Testis (tissue), 3 donors: Measurements from ENCODE around the gene C4orf51. TPM values are rescaled to one million over a fixed set of nuclear protein-coding genes. Genes with fewer than 3 reads are reported as not detected.

Experiments used
- DNase-seq: peaks from one replicate; pipeline ENCODE4 v3.0.0-alpha.2; 2019
- H3K27ac ChIP-seq, 2 donors: fragments of 200-600 bp; sonication (generic); one replicate each; pipeline ENCODE4 v1.5.1; 2019
- H3K27me3 ChIP-seq: fragments of 200-600 bp; sonication (generic); one replicate; pipeline ENCODE4 v1.5.1; 2019
- H3K36me3 ChIP-seq: fragments of 200-600 bp; sonication (generic); one replicate; pipeline ENCODE4 v1.5.1; 2017; ENCODE audit warnings: low read depth; ENCODE audit errors: missing control alignments
- H3K4me1 ChIP-seq: fragments of 200-600 bp; sonication (generic); one replicate; pipeline ENCODE4 v1.5.1; 2019
- H3K4me3 ChIP-seq, 2 donors: fragments of 200-600 bp; sonication (generic); one replicate each; pipeline ENCODE4 v1.5.1; 2017 to 2019
- H3K9me3 ChIP-seq: fragments of 200-600 bp; sonication (generic); one replicate; pipeline ENCODE4 v1.5.1; 2017
- CTCF ChIP-seq, 3 experiments: fragments of 450-650 bp in 2 of 3; fragments of 200-600 bp in 1 of 3; sonication (generic) in 1 of 3; IDR thresholded peaks; one replicate each; pipeline ENCODE4 v1.5.1; 2016 to 2019; ENCODE audit warnings: antibody characterized with exemption in 3 of 3, mild to moderate bottlenecking in 2 of 3, moderate library complexity in 1 of 3
- POLR2A ChIP-seq: fragments of 450-650 bp; IDR thresholded peaks from one replicate; pipeline ENCODE4 v1.6.1; 2017; ENCODE audit warnings: antibody characterized with exemption, mild to moderate bottlenecking, moderate library complexity
- WGBS, 2 donors: methylation state at CpG; one replicate each; pipeline ENCODE4 v1.1.5; 2018; 5-methylcytosine and 5-hydroxymethylcytosine counted together
- intact Hi-C: fragments of 100-400 bp; cut with DNase I; formaldehyde crosslinking; loops from one replicate; pipeline ENCODE4 v1.15.1; 2023; ENCODE audit warnings: low total_unique reads
- polyA plus RNA-seq: library from polyadenylated mRNA; stranded (reverse); fragments of 350-450 nt; fragmentation: Illumina TruSeq; extraction: RNeasy Lipid Tissue Mini Kit (QIAGEN cat#74804); gene quantifications from one replicate; pipeline ENCODE4 v1.2.3, GENCODE V29; 2014; ENCODE audit warnings: low read depth, low replicate concordance; ENCODE audit not compliant: insufficient read depth
- total RNA-seq, 2 donors: library from RNA; depleted of rRNA; stranded (reverse); fragments of >200 nt; gene quantifications; one replicate each; pipeline ENCODE4 v1.2.3, GENCODE V29; 2016

The C4orf51 gene
- total and polyA plus RNA-seq, 3 donors from 2014 or later: 0.87 to 10.6 (median 1.3) TPM

DNA sequence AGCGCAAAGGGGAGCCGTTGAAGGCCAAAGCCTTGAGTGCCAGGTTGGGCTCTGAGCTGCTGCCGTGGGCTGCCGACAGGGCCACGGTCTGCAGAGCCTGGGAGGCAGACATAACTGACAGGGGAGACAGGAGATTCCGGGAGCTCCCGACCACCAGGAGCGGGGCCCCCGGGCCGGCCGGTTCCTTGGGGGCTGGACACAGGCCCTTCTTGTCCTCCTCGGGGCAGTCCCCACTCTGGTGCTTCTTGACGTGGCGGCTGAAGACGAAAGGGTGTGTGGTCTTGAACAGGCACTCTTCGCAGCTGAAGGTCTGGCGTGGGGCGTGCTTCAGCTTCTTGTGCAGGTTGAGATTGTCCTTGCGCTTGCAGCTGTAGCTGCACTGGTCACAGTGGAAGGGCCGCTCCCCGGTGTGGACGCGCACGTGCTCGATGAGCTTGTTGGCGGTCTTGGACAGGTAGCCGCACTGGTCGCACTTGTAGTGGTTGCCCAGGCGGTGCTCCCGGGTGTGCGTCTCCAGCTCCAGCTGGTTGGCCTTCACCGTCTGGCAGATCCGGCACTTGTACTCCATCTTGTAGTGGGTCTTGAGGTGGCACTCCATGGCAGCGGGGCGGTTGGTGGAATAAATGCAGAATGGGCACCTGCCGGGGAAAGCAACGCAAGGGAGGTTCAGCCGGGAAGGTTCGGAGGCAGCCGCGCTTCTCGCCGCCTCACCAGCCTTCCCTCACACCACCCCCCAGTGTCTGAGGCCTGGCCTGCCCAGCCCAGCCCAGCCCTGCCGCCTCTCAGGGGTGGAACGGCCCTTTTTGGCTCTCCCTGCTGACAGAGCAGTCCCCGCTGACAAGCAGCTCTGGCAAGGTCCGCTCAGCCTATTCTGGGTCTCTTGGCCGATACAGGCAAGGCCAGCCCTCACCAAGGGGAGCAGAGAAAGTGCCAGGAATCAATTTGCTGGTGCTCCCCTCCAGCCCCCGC is 81.3 kb downstream of the C4orf51 start:
- Histone ChIP-seq H3K9me3 (no peaks in the 10 kb centered on the region), H3K27me3 (no peaks in the 10 kb centered on the region), H3K4me3 (no peak overlapping the region), H3K27ac (no peak overlapping the region), H3K4me1 (no peaks in the 10 kb centered on the region), H3K36me3 (no peaks in the 10 kb centered on the region)
- intact Hi-C loops: no loop called here
- DNase-seq: no peak
- 75 to 81% methylated on average over 21 to 49 of the region's 49 CpGs for WGBS, 2 donors
- TF ChIP-seq POLR2A: no peak
- TF ChIP-seq CTCF (IDR thresholded peaks at IDR 0.05): no peak

- intact Hi-C loops: no loop called here
- 92 to 93% methylated on average over 3 to 8 of the region's 8 CpGs for WGBS, 2 donors
- Histone ChIP-seq H3K36me3 (no peaks in the 10 kb centered on the region), H3K27ac (no peak overlapping the region), H3K4me1 (no peaks in the 10 kb centered on the region), H3K4me3 (no peak overlapping the region), H3K27me3 (no peaks in the 10 kb centered on the region), H3K9me3 (no peaks in the 10 kb centered on the region)
- TF ChIP-seq CTCF (IDR thresholded peaks at IDR 0.05): no peak
- no peak for TF ChIP-seq POLR2A
- DNase-seq: no peak
These were observed 82.8 kb downstream of the C4orf51 start for GRCh38 chr4:145762719-145763118.

DNA sequence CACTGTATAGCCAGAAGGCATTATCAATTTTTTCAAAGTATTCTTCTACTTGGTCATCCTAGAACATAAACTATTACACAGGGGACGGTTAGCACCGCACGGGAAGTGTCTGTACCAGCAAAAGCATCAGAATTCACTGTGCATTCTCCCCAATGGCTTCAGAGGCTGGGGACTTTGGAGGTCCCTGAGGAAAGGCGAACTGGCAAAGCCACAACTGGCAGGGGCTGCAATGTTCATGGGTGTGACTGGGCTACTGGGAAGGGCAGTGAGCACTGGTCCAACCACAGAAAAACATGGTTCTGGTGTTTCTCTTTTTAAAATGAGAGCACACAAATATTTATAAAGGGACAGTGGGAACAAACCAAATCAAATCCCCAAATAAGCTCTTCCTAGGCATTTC is 83.5 kb downstream of the C4orf51 start:
- Histone ChIP-seq H3K4me1 (no peaks in the 10 kb centered on the region), H3K4me3 (no peak overlapping the region), H3K27me3 (no peaks in the 10 kb centered on the region), H3K27ac (no peak overlapping the region), H3K9me3 (no peaks in the 10 kb centered on the region), H3K36me3 (no peaks in the 10 kb centered on the region)
- DNase-seq: no peak
- WGBS, 2 donors: 60 to 71% methylated on average over 4 of the region's 4 CpGs
- TF ChIP-seq CTCF (IDR thresholded peaks at IDR 0.05): no peak
- no peak for TF ChIP-seq POLR2A
- intact Hi-C loops: no loop called here

DNA sequence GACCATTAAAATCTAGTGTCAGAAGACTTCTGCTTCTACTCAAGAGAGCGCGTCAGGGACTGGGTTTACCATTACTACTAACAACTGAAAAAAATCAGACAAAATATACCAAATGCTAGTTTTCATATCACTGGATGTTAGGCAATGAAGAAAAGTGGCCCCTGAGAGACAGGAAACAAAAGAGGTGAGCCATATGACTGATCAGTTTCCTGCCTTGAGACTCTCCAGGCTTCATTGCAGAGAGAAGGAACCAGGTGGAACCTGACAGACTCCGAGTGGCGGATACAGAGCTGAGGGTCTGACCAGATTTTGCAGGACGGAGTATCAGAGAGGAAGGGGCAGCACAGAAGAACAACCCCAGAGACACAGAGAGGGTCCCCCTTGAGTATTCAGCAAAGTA is 86.3 kb downstream of the C4orf51 start:
- Histone ChIP-seq H3K9me3 (no peaks in the 10 kb centered on the region), H3K36me3 (no peaks in the 10 kb centered on the region), H3K4me3 (no peak overlapping the region), H3K27me3 (no peaks in the 10 kb centered on the region), H3K4me1 (no peaks in the 10 kb centered on the region), H3K27ac (no peak overlapping the region)
- DNase-seq: no peak
- intact Hi-C loops: no loop called here
- TF ChIP-seq CTCF (IDR thresholded peaks at IDR 0.05) (no peak), POLR2A (no peak)
- WGBS, 2 donors: 97 to 100% methylated on average over 5 of the region's 5 CpGs
